Myocyte (in vitro differentiated cells): ENCODE measurements around the gene USP37. TPM values are rescaled to one million over a fixed set of nuclear protein-coding genes. Genes with fewer than 3 reads are reported as not detected.
"Not testable (repeated sequence)": the region's sequence is repeated elsewhere in the genome, so short reads cannot be mapped to it uniquely, and the experiment has no call there.

Source experiments
- DNase-seq: peaks from one replicate; pipeline ENCODE4 v3.0.0-alpha.2; 2012; ENCODE audit warnings: low read depth
- total RNA-seq: library from RNA; depleted of rRNA; stranded (reverse); fragments of >200 nt; gene quantifications from 2 replicates; pipeline ENCODE4 v1.2.3, GENCODE V29; 2014

Gene USP37
- total RNA-seq, 1 donor from 2014 or later, result 9.8 TPM

GRCh38 chr2:218557941-218558340 lies 10.2 kb downstream of the USP37 start:
- DNase-seq, result no peak

GRCh38 chr2:218555527-218555926 lies 12.6 kb downstream of the USP37 start:
- DNase-seq, result no peak

GRCh38 chr2:218554225-218554624 lies 13.9 kb downstream of the USP37 start:
- DNase-seq, result not testable (repeated sequence)

DNA sequence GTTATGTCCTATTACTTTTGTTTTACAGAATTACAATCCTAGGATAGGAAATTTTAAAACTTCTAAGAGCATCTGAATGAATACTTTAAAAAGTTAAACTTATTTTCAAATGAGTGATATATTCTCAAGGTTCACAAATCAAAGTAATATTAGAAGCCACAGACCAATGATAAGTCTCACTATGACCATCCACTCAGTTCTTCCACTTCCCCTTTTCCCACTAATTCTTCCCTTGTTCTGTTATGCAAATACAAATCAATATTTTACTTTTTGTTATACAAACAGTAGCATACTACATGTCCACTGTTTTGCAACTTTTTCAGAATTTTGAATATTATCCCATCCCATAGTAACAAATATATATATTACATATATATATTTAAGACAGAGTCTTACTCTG lies 20.2 kb downstream of the USP37 start:
- DNase-seq, result no peak

DNA sequence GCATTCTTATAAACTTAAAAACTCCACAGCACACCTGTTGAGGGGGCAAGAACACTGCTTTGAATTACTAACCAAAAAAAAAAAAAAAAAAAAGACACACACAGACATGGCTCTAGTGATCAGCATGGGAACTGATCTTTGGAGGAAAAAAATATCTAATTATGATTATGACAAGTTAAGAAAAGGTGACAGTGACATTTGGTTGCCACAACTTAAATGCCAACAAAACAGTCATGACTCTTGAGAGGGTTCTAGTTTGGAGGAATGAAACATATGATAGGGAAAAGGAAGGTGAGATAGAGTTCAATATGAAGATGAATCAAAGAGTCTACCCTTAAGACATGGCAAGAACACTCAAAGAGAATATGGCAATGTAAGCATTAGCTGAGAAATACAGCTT lies 20.6 kb downstream of the USP37 start:
- no peak for DNase-seq

DNA sequence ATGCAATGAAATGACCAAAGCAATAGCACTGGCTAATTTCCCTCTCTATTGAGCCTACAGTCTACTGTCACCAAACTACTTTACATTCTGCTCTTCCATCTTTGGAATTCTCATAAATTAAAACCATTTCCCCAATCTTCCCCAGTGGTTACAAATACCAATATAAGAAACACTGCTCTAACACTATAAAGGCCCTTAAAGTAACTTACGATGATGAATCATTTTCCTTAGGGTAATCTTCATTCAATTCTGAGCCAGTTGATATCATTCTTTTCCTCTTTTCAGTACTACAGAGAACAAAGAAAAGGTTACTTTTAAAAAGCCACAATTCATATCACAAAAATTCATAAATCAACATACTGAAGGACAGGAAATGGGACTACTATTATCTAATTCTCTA lies 22.1 kb downstream of the USP37 start:
- no peak for DNase-seq

DNA sequence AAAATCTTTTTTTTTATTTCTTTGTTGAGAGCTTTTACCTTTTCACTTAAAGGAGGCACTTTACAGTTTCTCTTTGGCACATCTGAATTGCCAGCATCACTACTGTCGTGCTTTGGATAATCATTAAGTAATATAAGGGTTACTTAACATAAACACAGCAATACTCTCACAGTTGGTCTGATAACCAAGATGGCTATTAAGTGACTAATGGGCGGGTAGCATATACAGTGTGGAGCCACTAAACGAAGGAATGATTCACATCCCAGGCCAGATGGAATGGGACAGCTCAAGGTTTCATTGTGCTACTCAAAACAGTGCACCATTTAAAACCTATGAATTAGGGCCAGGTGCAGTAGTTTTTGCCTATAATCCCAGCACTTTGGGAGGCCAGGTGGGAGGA lies 28.1 kb downstream of the USP37 start:
- DNase-seq, result no peak

DNA sequence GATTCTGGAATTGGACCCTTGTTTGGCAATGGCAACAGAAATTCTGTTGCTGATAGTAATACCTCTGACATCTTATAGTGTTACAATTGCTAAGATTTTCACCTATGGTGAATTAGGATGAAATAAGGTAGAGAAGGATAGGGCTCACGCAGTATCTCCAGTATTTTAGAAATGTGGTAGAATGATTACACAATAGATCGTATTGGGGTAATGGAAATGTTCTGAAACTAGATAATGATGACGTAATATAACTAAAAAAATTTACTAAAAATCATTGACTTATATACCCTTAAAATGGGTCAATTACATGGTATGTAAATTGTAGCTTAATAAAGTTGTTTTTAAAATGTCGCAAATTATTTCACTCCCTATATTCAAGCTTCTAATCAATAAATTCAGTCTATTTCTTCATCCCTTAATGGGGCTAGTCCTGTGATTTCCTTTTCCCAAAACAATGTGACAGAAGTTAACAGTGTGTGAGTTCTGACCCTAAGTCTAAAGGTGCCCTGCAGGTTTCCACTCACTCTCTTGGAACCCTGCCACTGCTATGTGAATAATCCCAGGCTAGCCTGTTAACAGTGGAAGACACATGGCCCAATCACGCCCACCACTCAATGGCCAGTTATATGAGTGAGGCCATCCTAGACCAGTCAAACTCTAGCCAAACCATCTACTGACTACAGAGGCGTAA lies 31.2 kb downstream of the USP37 start:
- no peak for DNase-seq

DNA sequence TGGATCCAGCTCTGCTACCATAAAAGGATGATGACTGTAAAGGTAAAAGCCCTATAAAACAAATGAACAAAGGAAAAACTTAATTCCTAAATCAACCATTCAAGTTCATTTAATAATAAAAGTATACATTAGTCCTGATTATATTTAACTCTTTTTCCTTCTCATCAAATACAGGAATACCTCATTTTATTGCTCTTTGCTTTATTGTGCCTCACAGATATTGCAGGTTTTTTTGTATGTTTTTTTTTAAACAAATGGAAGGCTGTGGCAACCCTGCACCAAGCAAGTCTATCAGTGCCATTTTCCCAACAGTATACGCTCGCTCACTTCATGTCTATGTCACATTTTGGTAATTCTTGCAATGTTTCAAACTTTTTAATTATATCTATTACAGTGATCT lies 38.2 kb downstream of the USP37 start:
- DNase-seq, result no peak

DNA sequence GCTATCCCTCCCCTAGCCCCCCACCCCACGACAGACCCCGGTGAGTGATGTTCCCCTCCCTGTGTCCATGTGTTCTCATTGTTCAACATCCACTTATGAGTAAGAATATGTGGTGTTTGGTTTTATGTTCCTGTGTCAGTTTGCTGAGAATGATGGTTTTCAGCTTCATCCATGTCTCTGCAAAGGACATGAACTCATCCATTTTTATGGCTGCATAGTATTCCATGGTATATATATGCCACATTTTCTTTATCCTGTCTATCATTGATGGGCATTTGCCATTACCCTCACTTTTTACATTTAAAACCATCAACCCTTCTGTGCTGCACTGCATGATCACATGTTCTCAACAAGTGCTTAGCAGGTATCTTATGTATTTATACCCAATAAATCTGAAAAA lies 39.7 kb downstream of the USP37 start:
- not testable (repeated sequence) for DNase-seq

DNA sequence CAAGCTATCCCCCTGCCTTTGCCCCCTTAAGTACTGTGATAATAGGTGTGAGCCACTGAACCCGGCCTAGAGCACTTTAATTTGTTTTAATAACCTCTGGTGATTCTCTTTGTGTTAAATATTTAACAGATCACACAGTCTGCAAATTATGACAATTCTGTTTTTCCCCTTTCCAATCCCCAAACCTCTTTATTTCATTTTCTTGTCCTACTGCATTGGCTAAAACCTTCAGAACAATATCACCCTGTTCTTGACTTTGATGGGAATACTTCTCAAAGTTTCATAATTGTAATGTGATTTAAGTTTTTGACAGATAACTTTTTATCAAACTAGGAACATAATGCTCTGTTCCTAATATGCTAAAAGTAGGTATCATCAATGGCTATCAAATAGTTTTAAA lies 44.5 kb downstream of the USP37 start:
- DNase-seq, result no peak

GRCh38 chr2:218518876-218519275 lies 49.3 kb downstream of the USP37 start:
- no peak for DNase-seq

DNA sequence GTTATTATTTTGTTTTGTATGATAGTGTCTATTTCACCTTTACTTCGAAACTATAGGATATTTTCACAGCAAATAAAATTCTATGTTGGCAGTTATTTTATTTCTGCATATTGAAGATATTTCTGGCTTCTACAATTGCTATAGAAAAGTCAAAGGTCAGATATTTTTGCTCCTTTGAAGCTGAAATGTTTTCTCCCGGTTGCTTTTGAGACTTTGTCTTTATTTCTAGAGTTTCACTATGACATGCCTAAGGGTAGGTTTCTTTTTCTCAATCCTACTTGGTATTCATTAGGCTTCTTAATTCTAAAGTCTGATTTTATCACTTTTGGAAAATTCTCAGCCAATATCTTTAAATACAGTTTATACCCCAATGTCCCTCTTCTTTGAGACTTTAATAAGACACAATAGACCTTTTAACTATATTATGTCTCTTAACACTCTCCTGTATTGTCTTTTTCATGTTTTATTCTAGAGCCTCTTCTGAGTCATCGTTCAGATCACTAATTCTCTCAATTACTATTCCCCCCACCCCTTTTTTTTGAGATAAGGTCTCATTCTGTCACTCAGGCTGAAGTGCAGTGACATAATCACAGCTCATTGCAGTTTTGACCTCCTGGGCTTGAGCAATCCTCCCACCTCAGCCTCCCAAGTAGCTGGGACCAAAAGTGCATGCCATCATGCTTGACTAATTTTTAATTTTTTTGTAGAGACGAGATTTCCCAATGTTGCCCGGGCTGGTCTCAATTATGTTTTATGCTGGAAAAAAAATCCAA lies 50.5 kb downstream of the USP37 start:
- no peak for DNase-seq

GRCh38 chr2:218516614-218517013 lies 51.5 kb downstream of the USP37 start:
- no peak for DNase-seq

DNA sequence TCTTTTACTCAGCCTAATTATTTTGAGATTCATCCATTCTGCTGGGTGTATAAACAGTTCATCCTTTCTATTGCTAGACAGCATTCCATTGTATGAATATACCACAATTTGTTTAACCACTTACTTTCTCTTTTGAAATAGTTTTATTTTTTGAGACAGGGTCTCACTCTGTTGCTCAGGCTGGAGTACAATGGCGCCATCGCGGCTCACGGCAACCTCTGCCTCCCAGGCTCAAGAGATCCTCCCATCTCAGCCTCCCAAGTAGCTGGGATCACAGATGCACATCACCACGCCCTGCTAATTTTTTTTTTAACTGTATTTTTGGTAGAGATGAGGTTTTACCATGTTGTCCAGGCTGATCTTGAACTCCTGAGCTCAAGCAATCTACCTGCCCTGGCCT lies 54.5 kb downstream of the USP37 start:
- no peak for DNase-seq

- no peak for DNase-seq
Measured at GRCh38 chr2:218508299-218508698, 59.9 kb downstream of the USP37 start.

DNA sequence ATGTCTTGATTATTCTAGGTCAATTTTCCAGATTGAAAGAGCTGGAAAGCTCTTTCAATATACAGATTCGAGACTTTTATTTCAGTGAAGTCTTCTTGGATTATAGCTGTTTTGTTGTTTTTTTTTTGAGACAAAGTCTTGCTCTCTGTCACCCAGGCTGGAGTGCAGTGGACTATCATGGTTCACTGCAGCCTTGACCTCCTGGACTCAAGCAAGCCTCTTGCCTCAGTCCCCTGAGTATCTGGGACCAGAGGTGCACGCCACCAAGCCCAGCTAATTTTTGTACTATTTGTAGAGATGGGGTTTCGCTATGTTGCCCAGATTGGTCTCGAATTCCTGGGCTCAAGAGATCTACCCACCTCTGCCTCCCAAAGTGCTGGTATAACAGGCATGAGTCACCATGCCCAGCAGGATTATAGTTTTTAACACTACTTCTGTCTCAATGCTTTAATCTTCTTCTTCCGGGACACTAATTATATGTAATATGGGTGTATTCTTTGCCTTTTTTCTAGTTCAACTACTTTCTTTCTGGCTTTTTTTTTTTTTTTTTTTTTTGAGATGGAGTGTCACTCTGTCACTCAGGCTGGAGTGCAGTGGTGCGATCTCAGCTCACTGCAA lies 62.3 kb downstream of the USP37 start:
- no peak for DNase-seq

DNA sequence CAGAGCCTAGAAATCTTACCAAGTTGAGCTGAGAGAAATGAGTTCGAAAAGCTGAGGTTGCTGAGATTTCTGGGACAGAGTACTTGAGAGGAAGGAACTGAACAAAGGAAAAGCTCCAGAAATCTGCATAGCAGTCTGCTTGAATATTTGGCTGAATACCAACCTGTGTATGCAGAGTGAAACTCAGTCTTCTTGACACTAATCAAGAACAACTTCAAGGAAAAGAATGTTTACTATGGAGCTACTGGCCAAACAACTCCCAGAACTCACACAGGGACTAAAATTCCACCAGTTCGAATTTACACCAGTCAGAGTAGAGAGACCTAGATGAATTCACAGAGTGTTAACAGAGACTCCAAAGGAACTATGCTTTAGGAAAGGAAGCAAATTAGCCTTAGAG lies 66.5 kb downstream of the USP37 start:
- peak; percentile 3 for DNase-seq

- no peak for DNase-seq
Measured at GRCh38 chr2:218500501-218501060, 67.6 kb downstream of the USP37 start.

DNA sequence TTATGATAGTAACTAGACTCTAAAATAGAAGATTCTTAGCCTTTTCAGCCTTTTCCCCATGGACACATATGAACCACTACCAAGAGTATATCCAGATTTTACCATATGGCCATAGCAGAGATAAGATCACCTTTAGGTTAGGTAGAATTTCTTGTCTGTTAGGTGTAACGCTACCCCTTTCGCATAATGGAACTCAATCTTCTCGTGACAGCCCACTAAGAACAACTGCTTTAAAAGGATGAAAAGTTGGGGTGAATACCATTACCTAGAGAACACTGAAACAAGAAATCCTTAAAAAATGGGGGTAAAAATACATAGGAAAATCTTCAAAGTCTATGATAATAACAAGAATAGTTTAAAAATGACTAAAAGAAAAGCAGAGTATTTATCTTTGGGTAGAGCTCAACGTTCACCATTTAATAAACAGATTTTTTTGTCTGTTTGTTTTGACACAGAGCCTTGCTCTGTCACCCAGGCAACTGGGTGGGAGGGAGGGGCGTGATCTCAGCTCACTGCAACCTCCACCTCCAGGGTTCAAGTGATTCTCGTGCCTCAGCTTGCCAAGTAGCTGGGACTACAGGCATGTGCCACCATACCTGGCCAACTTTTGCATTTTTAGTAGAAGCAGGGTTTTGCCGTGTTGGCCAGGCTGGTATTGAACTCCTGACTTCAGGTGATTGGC lies 82.0 kb downstream of the USP37 start:
- no peak for DNase-seq

- peak; percentile 51 for DNase-seq
Measured at GRCh38 chr2:218482651-218483050, 85.5 kb downstream of the USP37 start.

DNA sequence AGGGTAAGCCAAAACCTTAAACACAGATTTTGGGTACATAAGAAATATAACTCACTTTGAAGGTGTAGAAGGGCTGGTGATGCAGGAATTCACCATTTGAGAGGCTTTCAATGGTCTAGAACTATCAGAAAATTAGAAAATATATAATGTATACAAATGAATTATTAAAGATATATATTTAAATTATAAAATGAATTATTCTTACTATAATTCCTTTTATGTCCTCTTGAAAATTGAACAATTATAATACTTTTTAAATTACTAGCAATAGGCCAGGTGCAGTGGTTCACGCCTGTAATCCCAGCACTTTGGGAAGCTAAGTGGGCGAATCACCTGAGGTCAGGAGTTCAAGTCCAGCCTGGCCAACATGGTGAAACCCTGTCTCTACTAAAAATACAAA lies 88.6 kb downstream of the USP37 start:
- no peak for DNase-seq
